Hepatocyte (in vitro differentiated cells): ENCODE results near the gene INHBA. TPM values are rescaled to one million over a fixed set of nuclear protein-coding genes. Genes with fewer than 3 reads are reported as not detected.

Experiments
- DNase-seq: peaks from one replicate; pipeline ENCODE4 v3.0.0-alpha.2; 2016; ENCODE audit warnings: low spot score
- H2AFZ ChIP-seq: fragments of 200-600 bp; sonication (generic); 2 replicates; pipeline ENCODE4 v1.6.0; 2016; ENCODE audit warnings: antibody characterized with exemption, mild to moderate bottlenecking
- H3K27ac ChIP-seq: fragments of 200-600 bp; sonication (generic); 2 replicates; pipeline ENCODE4 v1.5.1; 2016; ENCODE audit warnings: mild to moderate bottlenecking
- H3K27me3 ChIP-seq: fragments of 200-600 bp; sonication (generic); 2 replicates; pipeline ENCODE4 v1.6.1; 2016
- H3K36me3 ChIP-seq: fragments of 200-600 bp; sonication (generic); replicated peaks from 2 replicates; pipeline ENCODE4 v1.5.1; 2016; ENCODE audit warnings: low read depth; ENCODE audit not compliant: insufficient read depth
- H3K4me1 ChIP-seq: fragments of 200-600 bp; sonication (generic); 2 replicates; pipeline ENCODE4 v1.5.1; 2016; ENCODE audit warnings: mild to moderate bottlenecking, moderate library complexity; ENCODE audit not compliant: insufficient read depth
- H3K4me2 ChIP-seq: fragments of 200-600 bp; sonication (generic); 2 replicates; pipeline ENCODE4 v1.6.0; 2016
- H3K4me3 ChIP-seq: fragments of 200-600 bp; sonication (generic); 2 replicates; pipeline ENCODE4 v1.5.1; 2016; ENCODE audit warnings: mild to moderate bottlenecking
- H3K79me2 ChIP-seq: fragments of 200-600 bp; sonication (generic); 2 replicates; pipeline ENCODE4 v1.6.0; 2017; ENCODE audit warnings: mild to moderate bottlenecking
- H3K9me2 ChIP-seq: fragments of 200-600 bp; sonication (generic); replicated peaks from 2 replicates; pipeline ENCODE4 v1.6.0; 2017; ENCODE audit warnings: mild to moderate bottlenecking; ENCODE audit not compliant: insufficient read depth
- H3K9me3 ChIP-seq: fragments of 200-600 bp; sonication (generic); 2 replicates; pipeline ENCODE4 v1.5.1; 2016; ENCODE audit warnings: low read depth, mild to moderate bottlenecking
- H4K20me1 ChIP-seq: fragments of 200-600 bp; sonication (generic); 2 replicates; pipeline ENCODE4 v1.6.0; 2016; ENCODE audit warnings: mild to moderate bottlenecking; ENCODE audit not compliant: insufficient read depth, poor library complexity, severe bottlenecking
- CTCF ChIP-seq: fragments of 200-600 bp; sonication (generic); IDR thresholded peaks from 2 replicates; pipeline ENCODE4 v1.5.1; 2016; ENCODE audit warnings: antibody characterized with exemption, mild to moderate bottlenecking; ENCODE audit not compliant: poor library complexity
- EZH2 ChIP-seq: fragments of 200-600 bp; sonication (generic); IDR thresholded peaks from 2 replicates; pipeline ENCODE4 v1.6.1; 2016; ENCODE audit warnings: antibody characterized with exemption, mild to moderate bottlenecking, borderline replicate concordance
- EZH2phosphoT487 ChIP-seq: fragments of 200-600 bp; sonication (generic); IDR thresholded peaks from one replicate; pipeline ENCODE4 v1.6.1; 2018; ENCODE audit warnings: antibody characterized with exemption, mild to moderate bottlenecking, low read depth, moderate library complexity; ENCODE audit not compliant: unreplicated experiment, severe bottlenecking
- WGBS: methylation state at CpG from one replicate; pipeline ENCODE4 v1.1.6; 2016; ENCODE audit warnings: low lambda C conversion rate; ENCODE audit errors: missing lambda C conversion rate; 5-methylcytosine and 5-hydroxymethylcytosine counted together
- polyA plus RNA-seq: library from polyadenylated mRNA; unstranded; fragments of >200 nt; fragmentation: Nextera tagmentation; extraction: Ambion mirVana; gene quantifications from 2 replicates; pipeline ENCODE4 v1.2.1, GENCODE V29; 2016
- total RNA-seq: library from RNA; depleted of rRNA; stranded (reverse); fragments of >200 nt; gene quantifications from 2 replicates; pipeline ENCODE4 v1.2.3, GENCODE V29; 2014

The INHBA gene
- total and polyA plus RNA-seq, 2 experiments from 2014 or later = 7.0 to 8.2 TPM

GRCh38 chr7:41682422-41682821, 20.5 kb downstream of the INHBA start:
- Histone ChIP-seq H3K36me3 (no peaks in the 10 kb centered on the region), H3K9me3 (no peaks in the 10 kb centered on the region), H3K4me3 (no peak overlapping the region), H3K4me1 (no peaks in the 10 kb centered on the region), H3K79me2 (no peaks in the 10 kb centered on the region), H2AFZ (no peak overlapping the region), H3K9me2 (no peaks in the 10 kb centered on the region), H3K4me2 (no peak overlapping the region), H4K20me1 (no peaks in the 10 kb centered on the region), H3K27ac (no peak overlapping the region), H3K27me3 (no peaks in the 10 kb centered on the region)
- TF ChIP-seq EZH2 (no peak), CTCF (no peak), EZH2phosphoT487 (no peak)
- no peak for DNase-seq

GRCh38 chr7:41679566-41679965, 23.3 kb downstream of the INHBA start:
- H3K36me3 ChIP-seq = no peaks in the 10 kb centered on the region
- TF ChIP-seq EZH2 (no peak), CTCF (no peak), EZH2phosphoT487 (no peak)
- no peaks in the 10 kb centered on the region for H3K79me2 ChIP-seq
- no peaks in the 10 kb centered on the region for H3K9me2 ChIP-seq
- H3K27me3 ChIP-seq = no peaks in the 10 kb centered on the region
- H3K4me2 ChIP-seq = no peak overlapping the region
- H3K27ac ChIP-seq = no peak overlapping the region
- WGBS = 80% methylated on average over 2 of the region's 2 CpGs
- H3K9me3 ChIP-seq = no peaks in the 10 kb centered on the region
- H3K4me3 ChIP-seq = no peak overlapping the region
- H4K20me1 ChIP-seq = no peaks in the 10 kb centered on the region
- no peak for DNase-seq
- H2AFZ ChIP-seq = no peak overlapping the region
- no peaks in the 10 kb centered on the region for H3K4me1 ChIP-seq

DNA sequence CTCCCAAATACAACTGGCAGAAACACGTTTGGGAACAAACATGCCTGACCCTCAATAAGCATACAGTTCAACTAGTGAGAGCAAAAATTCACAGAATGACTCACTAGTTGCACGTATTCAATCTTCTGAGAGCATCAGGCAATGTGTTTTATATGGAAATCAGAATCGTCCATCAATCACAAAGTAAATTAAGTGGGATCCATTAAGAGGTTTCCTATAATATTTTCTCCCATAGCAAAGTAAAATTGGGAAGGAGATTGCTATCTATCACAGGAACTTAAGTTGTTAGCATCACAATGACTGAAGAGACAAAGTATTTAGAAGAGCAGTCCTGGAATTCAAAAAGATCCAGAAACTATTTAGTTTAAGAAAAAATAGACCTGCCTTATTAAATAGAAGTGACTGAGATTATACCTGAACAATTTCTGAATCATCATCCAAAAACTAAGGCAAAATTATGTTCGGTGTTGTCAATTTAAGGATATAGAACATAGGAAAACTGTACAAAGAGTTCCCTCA, 28.3 kb downstream of the INHBA start:
- no peak for DNase-seq
- no peak overlapping the region for H3K4me2 ChIP-seq
- H3K79me2 ChIP-seq = no peaks in the 10 kb centered on the region
- H3K27ac ChIP-seq = no peak overlapping the region
- no peaks in the 10 kb centered on the region for H3K4me1 ChIP-seq
- no peaks in the 10 kb centered on the region for H4K20me1 ChIP-seq
- H3K9me3 ChIP-seq = no peaks in the 10 kb centered on the region
- no peak overlapping the region for H2AFZ ChIP-seq
- no peaks in the 10 kb centered on the region for H3K36me3 ChIP-seq
- H3K4me3 ChIP-seq = no peak overlapping the region
- TF ChIP-seq CTCF (no peak), EZH2phosphoT487 (no peak), EZH2 (no peak)
- H3K27me3 ChIP-seq = no peaks in the 10 kb centered on the region
- H3K9me2 ChIP-seq = no peaks in the 10 kb centered on the region
- WGBS = 71% methylated on average over 4 of the region's 4 CpGs

DNA sequence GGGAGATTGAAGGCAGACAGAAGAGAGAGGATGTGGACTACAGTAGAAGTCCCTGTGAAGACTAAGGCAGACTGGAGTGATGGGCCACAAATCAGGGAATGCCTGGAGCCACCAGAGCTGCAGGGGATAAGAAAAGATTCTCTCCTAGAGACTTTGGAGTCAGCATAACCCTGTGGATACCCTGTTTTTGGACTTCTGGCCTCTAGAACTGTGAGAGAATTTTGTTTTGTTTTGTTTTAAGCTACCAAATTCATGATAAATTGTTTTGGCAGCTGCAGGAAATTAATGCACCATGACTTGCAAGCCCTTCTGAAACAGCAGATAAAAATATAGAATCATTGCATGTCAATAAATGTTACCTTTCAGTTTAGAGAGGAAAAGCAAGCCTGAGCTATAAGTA, 41.3 kb downstream of the INHBA start:
- Histone ChIP-seq H4K20me1 (no peaks in the 10 kb centered on the region), H3K9me2 (no peaks in the 10 kb centered on the region), H3K79me2 (no peaks in the 10 kb centered on the region), H3K27me3 (no peaks in the 10 kb centered on the region), H3K4me3 (no peak overlapping the region), H3K4me2 (no peak overlapping the region), H3K4me1 (no peaks in the 10 kb centered on the region), H3K36me3 (no peaks in the 10 kb centered on the region), H3K9me3 (no peaks in the 10 kb centered on the region), H3K27ac (no peak overlapping the region), H2AFZ (no peak overlapping the region)
- TF ChIP-seq CTCF = no peak
- TF ChIP-seq EZH2phosphoT487 = no peak
- no peak for DNase-seq
